OCI-LY7 (cell line): ENCODE results near the gene SMIM7. TPM values are rescaled to one million over a fixed set of nuclear protein-coding genes. Genes with fewer than 3 reads are reported as not detected.
"Not testable (repeated sequence)": the region's sequence is repeated elsewhere in the genome, so short reads cannot be mapped to it uniquely, and the experiment has no call there.

Experiments
- BruUV-seq: library from RNA; stranded (reverse); fragments of 400-500 nt; replicated peaks from 2 replicates; lab custom pipeline; 2021; lab: Mats Ljungman, UMichigan
- CTCF ChIA-PET: fragments of 300-600 bp; sonication (Branson Sonifier 250); formaldehyde crosslinking; loops from one replicate; lab custom pipeline; 2022; ENCODE audit warnings: antibody characterized with exemption; ENCODE audit not compliant: unreplicated experiment; lab: Charles Lee
- POLR2A ChIA-PET: fragments of 300-600 bp; sonication (Branson Sonifier 250); formaldehyde crosslinking; loops from one replicate; lab custom pipeline; 2022; ENCODE audit warnings: antibody characterized with exemption; lab: Charles Lee
- DNase-seq: peaks from one replicate; pipeline ENCODE4 v3.0.0-alpha.2; 2015; ENCODE audit warnings: low spot score
- H2AFZ ChIP-seq: fragments of 200-600 bp; sonication (generic), shearing (Covaris generic); 2 replicates; pipeline ENCODE4 v1.6.1; 2014; ENCODE audit warnings: mild to moderate bottlenecking, antibody characterized with exemption, low read length, moderate library complexity
- H3K27ac ChIP-seq: fragments of 200-600 bp; sonication (generic); 2 replicates; pipeline ENCODE4 v1.5.1; 2014; ENCODE audit warnings: mixed run types, low read depth, mild to moderate bottlenecking, moderate library complexity, low read length, inconsistent platforms; ENCODE audit not compliant: poor library complexity, severe bottlenecking
- H3K36me3 ChIP-seq: fragments of 200-600 bp; sonication (generic); 2 replicates; pipeline ENCODE4 v1.6.1; 2014; ENCODE audit warnings: mild to moderate bottlenecking, antibody characterized with exemption, low read length, moderate library complexity, mixed read lengths; ENCODE audit not compliant: insufficient read depth
- H3K4me1 ChIP-seq: fragments of 200-600 bp; sonication (generic); 2 replicates; pipeline ENCODE4 v1.5.1; 2014; ENCODE audit warnings: mild to moderate bottlenecking, low read length; ENCODE audit not compliant: insufficient read depth, poor library complexity, severe bottlenecking
- H3K4me2 ChIP-seq: fragments of 200-600 bp; sonication (generic); 2 replicates; pipeline ENCODE4 v1.6.1; 2014; ENCODE audit warnings: mild to moderate bottlenecking, low read length
- H3K4me3 ChIP-seq: fragments of 200-600 bp; sonication (generic); 2 replicates; pipeline ENCODE4 v1.5.1; 2014; ENCODE audit warnings: mild to moderate bottlenecking, low read depth, low read length; ENCODE audit not compliant: poor library complexity, severe bottlenecking
- H3K79me2 ChIP-seq: fragments of 200-600 bp; sonication (generic); 2 replicates; pipeline ENCODE4 v1.6.1; 2016; ENCODE audit warnings: low read depth, mild to moderate bottlenecking, low read length, moderate library complexity, mixed read lengths; ENCODE audit not compliant: insufficient read depth
- H3K9me2 ChIP-seq: fragments of 200-600 bp; sonication (generic); 2 replicates; pipeline ENCODE4 v1.6.1; 2016; ENCODE audit warnings: mild to moderate bottlenecking, low read length, mixed read lengths; ENCODE audit not compliant: insufficient read depth
- H3K9me3 ChIP-seq: fragments of 200-600 bp; sonication (generic); 2 replicates; pipeline ENCODE4 v1.6.1; 2014; ENCODE audit warnings: mild to moderate bottlenecking, mixed run types, low read length, mixed read lengths
- H4K20me1 ChIP-seq: fragments of 200-600 bp; sonication (generic); 2 replicates; pipeline ENCODE4 v1.6.1; 2014; ENCODE audit warnings: mild to moderate bottlenecking, antibody characterized with exemption, low read length, moderate library complexity, mixed read lengths; ENCODE audit not compliant: insufficient read depth
- EZH2phosphoT487 ChIP-seq: fragments of 200-600 bp; sonication (generic); IDR thresholded peaks from 2 replicates; pipeline ENCODE4 v1.6.1; 2018; ENCODE audit warnings: low read depth, borderline replicate concordance, mild to moderate bottlenecking, mixed run types, antibody characterized with exemption, low read length, moderate library complexity, mixed read lengths
- intact Hi-C: fragments of 100-400 bp; cut with micrococcal nuclease; formaldehyde crosslinking; loops from one replicate; pipeline ENCODE4 v1.10.0; 2022; ENCODE audit not compliant: unreplicated experiment
- total RNA-seq, 2 experiments: library from RNA; depleted of rRNA in 1 of 2; stranded (reverse); fragments of >200 nt in 1 of 2; shearing (Covaris generic) in 1 of 2; gene quantifications; 2 replicates each; pipeline ENCODE4 v1.2.3, GENCODE V29; 2014 to 2022
- TF ChIP-seq, protein P1 (sequence below): fragments of 200-600 bp; sonication (generic); conservative IDR thresholded peaks from 2 replicates; pipeline ENCODE4 v1.5.1; 2014; ENCODE audit warnings: mild to moderate bottlenecking, antibody characterized with exemption, low read length, moderate library complexity, mixed read lengths

Gene SMIM7
- total RNA-seq, 2 experiments from 2014 or later: 87.0 to 96.3 TPM

DNA sequence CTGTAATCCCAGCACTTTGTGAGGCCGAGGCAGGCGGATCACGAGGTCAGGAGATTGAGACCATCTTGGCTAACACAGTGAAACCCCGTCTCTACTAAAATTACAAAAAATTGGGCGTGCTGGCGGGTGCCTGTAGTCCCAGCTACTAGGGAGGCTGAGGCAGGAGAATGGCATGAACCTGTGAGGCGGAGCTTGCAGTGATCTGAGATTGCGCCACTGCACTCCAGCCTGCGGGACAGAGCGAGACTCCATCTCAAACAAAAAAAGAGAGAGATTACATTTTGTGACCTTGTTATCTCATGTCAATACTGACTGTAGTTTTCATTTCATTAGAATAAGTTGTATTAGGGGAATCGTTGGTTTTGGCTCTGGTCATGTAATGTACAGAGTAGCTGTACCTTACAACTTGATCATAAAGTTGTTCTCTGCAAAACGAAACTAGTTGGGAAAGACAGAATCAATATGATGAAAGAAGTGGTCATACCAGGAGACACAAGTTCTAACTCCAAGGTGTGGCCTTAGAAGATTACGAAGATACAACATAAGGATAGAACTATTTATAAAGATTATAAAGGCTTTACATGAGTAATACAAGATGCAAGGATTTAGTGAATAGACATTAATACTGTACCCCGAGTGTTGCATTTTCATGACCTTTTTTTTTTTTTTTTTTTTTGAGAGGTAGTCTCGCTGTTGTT, 16.3 kb upstream of the SMIM7 start:
- H3K9me2 ChIP-seq: no peaks in the 10 kb centered on the region
- CTCF ChIA-PET: no interaction called here
- TF ChIP-seq EZH2phosphoT487: no peak
- TF ChIP-seq, protein P1, sequence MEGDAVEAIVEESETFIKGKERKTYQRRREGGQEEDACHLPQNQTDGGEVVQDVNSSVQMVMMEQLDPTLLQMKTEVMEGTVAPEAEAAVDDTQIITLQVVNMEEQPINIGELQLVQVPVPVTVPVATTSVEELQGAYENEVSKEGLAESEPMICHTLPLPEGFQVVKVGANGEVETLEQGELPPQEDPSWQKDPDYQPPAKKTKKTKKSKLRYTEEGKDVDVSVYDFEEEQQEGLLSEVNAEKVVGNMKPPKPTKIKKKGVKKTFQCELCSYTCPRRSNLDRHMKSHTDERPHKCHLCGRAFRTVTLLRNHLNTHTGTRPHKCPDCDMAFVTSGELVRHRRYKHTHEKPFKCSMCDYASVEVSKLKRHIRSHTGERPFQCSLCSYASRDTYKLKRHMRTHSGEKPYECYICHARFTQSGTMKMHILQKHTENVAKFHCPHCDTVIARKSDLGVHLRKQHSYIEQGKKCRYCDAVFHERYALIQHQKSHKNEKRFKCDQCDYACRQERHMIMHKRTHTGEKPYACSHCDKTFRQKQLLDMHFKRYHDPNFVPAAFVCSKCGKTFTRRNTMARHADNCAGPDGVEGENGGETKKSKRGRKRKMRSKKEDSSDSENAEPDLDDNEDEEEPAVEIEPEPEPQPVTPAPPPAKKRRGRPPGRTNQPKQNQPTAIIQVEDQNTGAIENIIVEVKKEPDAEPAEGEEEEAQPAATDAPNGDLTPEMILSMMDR: no peak
- H3K9me3 ChIP-seq: no peaks in the 10 kb centered on the region
- peaks cover 30% of the 10 kb centered on the region for H3K36me3 ChIP-seq
- H4K20me1 ChIP-seq: no peaks in the 10 kb centered on the region
- no peaks in the 10 kb centered on the region for H3K4me1 ChIP-seq
- intact Hi-C loops: no loop called here
- H3K4me2 ChIP-seq: no peak overlapping the region
- H2AFZ ChIP-seq: no peak overlapping the region
- no peak overlapping the region for H3K27ac ChIP-seq
- POLR2A ChIA-PET: interaction anchor here (0.5 to 0.7 kb wide), 3 partner anchors 30 to 429 kb away, joined by 3 to 5 read pairs (median 4); no protein-coding TSS in a partner anchor
- H3K4me3 ChIP-seq: no peak overlapping the region
- no peaks in the 10 kb centered on the region for H3K79me2 ChIP-seq
- no peak for DNase-seq
- no TSS peak for BruUV-seq

DNA sequence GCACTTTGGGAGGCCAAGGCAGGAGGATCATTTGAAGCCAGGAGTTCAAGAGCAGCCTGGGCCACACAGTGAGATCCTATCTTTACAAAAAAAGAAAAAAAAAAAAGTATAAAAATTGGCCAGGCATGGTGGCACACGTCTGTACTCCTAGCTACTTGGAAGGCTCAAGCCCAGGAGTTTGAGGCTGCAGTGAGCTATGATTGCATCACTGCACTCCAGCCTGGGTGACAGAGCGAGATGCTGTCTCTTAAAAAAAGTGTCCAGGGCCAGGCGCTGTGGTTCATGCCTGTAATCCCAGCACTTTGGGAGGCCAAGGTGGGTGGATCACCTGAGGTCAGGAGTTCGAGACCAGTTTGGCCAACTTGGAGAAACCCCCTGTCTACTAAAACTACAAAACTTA, 13.9 kb upstream of the SMIM7 start:
- intact Hi-C loops, H3K79me2 ChIP-seq, H3K4me2 ChIP-seq, H3K4me1 ChIP-seq, H4K20me1 ChIP-seq, H3K9me2 ChIP-seq, H3K9me3 ChIP-seq, DNase-seq, H3K4me3 ChIP-seq, POLR2A ChIA-PET, H2AFZ ChIP-seq, H3K27ac ChIP-seq, CTCF ChIA-PET, BruUV-seq: not testable (repeated sequence)
- peaks cover 14% of the 10 kb centered on the region; the same call in 1 of the 2 replicates for H3K36me3 ChIP-seq

- Histone ChIP-seq H3K79me2 (no peaks in the 10 kb centered on the region), H3K4me3 (no peak overlapping the region), H3K9me2 (no peaks in the 10 kb centered on the region), H2AFZ (no peak overlapping the region), H3K4me2 (no peak overlapping the region), H3K9me3 (no peaks in the 10 kb centered on the region), H4K20me1 (no peaks in the 10 kb centered on the region), H3K36me3 (peaks cover 14% of the 10 kb centered on the region; the same call in 1 of the 2 replicates), H3K4me1 (no peaks in the 10 kb centered on the region), H3K27ac (no peak overlapping the region)
- BruUV-seq: no TSS peak
- intact Hi-C loops: no loop called here
- TF ChIP-seq, protein P1: no peak
- no peak for TF ChIP-seq EZH2phosphoT487
- CTCF ChIA-PET: no interaction called here
- no peak for DNase-seq
- POLR2A ChIA-PET: no interaction called here
These were observed 13.3 kb upstream of the SMIM7 start for GRCh38 chr19:16673231-16673630.
